Calu3 (cell line): ENCODE data around the gene ZNF609. TPM values are rescaled to one million over a fixed set of nuclear protein-coding genes. Genes with fewer than 3 reads are reported as not detected.

Experiments
- BruUV-seq: library from RNA; stranded (reverse); fragments of 400-500 nt; replicated peaks from 2 replicates; lab custom pipeline; 2021; lab: Mats Ljungman, UMichigan
- CTCF ChIA-PET: fragments of 300-600 bp; sonication (Branson Sonifier 250); formaldehyde crosslinking; loops from one replicate; lab custom pipeline; 2022; ENCODE audit warnings: antibody characterized with exemption; lab: Charles Lee
- DNase-seq: peaks from one replicate; pipeline ENCODE4 v3.0.0; 2022
- H3K27ac Mint-ChIP-seq: one replicate; pipeline ENCODE4 v1.8.0; 2022; ENCODE audit warnings: mixed read lengths; ENCODE audit not compliant: unreplicated experiment
- H3K27me3 Mint-ChIP-seq: one replicate; pipeline ENCODE4 v1.8.0; 2022; ENCODE audit warnings: mixed read lengths; ENCODE audit not compliant: unreplicated experiment
- H3K36me3 Mint-ChIP-seq: one replicate; pipeline ENCODE4 v1.8.0; 2022; ENCODE audit warnings: mild to moderate bottlenecking, moderate library complexity, mixed read lengths; ENCODE audit not compliant: insufficient read depth, unreplicated experiment
- H3K4me1 Mint-ChIP-seq: one replicate; pipeline ENCODE4 v1.8.0; 2022; ENCODE audit warnings: mild to moderate bottlenecking, low read depth, mixed read lengths; ENCODE audit not compliant: unreplicated experiment
- H3K4me3 Mint-ChIP-seq: one replicate; pipeline ENCODE4 v1.8.0; 2022; ENCODE audit warnings: mild to moderate bottlenecking, low read depth, moderate library complexity, mixed read lengths; ENCODE audit not compliant: unreplicated experiment
- H3K9me3 Mint-ChIP-seq: one replicate; pipeline ENCODE4 v1.8.0; 2022; ENCODE audit warnings: low read depth, mixed read lengths; ENCODE audit not compliant: unreplicated experiment
- CTCF ChIP-seq: fragments of 200-600 bp; IDR thresholded peaks from one replicate; pipeline ENCODE4 v1.8.0; 2022; ENCODE audit warnings: antibody characterized with exemption; ENCODE audit not compliant: unreplicated experiment
- intact Hi-C: fragments of 100-400 bp; cut with micrococcal nuclease; formaldehyde crosslinking; loops from one replicate; pipeline ENCODE4 v1.10.0; 2022; ENCODE audit not compliant: unreplicated experiment
- total RNA-seq: library from RNA; stranded (reverse); gene quantifications from 2 replicates; pipeline ENCODE4 v1.2.3, GENCODE V29; 2022

ZNF609 gene
- total RNA-seq, 1 experiment from 2014 or later = 50.6 TPM

- no peak for DNase-seq
- no TSS peak for BruUV-seq
- Mint-ChIP-seq H3K27ac (no peak overlapping the region), H3K4me1 (peaks cover 71% of the 10 kb centered on the region), H3K4me3 (no peak overlapping the region), H3K9me3 (no peaks in the 10 kb centered on the region), H3K27me3 (no peaks in the 10 kb centered on the region), H3K36me3 (peaks cover 16% of the 10 kb centered on the region)
- TF ChIP-seq CTCF = no peak
- intact Hi-C loops = loop anchor here (5.0 kb wide), 1 partner anchor 113 kb away; no protein-coding TSS in a partner anchor
- CTCF ChIA-PET = no interaction called here
Observed at GRCh38 chr15:64524778-64525177, 64.4 kb downstream of the ZNF609 start.

GRCh38 chr15:64525828-64526530 is 65.6 kb downstream of the ZNF609 start:
- Mint-ChIP-seq H3K4me1 (peaks cover 59% of the 10 kb centered on the region), H3K9me3 (no peaks in the 10 kb centered on the region), H3K27ac (no peak overlapping the region), H3K27me3 (no peaks in the 10 kb centered on the region), H3K4me3 (no peak overlapping the region), H3K36me3 (peaks cover 11% of the 10 kb centered on the region)
- intact Hi-C loops = no loop called here
- TF ChIP-seq CTCF = no peak
- CTCF ChIA-PET = interaction anchor here (1.3 kb wide), 1 partner anchor 9 kb away, joined by 3 read pairs; no protein-coding TSS in a partner anchor
- no peak for DNase-seq
- no TSS peak for BruUV-seq

DNA sequence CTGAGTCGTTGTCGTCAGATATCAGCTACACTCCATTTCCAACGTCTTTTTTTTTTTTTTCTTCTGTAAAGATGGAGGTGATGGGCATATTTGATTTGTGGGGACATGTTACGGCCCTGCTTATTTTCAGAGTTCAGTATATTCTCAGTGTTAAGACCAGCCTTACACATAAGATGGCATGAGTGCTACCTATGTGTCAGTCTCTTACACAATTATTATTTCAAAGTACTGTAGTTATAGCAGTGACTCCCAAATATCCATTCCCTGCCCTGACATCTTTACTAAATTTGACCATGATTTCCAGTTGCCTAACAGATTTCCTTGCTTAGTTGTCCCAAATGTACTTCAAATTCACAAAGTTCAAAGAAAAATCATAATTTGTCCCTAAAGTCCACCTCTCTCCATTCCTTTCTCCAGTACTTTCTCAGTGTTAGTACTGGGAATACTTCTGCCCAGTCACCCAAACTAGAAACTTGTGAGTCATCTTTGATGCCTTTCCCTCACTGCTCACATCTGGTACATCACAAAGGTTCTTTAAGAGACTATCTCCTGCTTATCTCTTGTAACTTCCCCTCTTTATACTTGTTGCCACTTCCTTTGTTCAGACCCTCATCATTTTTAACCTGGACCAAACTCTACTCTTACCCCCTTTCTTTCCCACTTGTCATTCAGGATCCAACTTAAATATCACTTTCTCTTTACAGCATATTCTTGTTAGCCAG is 67.0 kb downstream of the ZNF609 start:
- Mint-ChIP-seq H3K27ac (no peak overlapping the region), H3K27me3 (no peaks in the 10 kb centered on the region), H3K4me3 (no peak overlapping the region), H3K4me1 (peaks cover 45% of the 10 kb centered on the region), H3K36me3 (peaks cover 11% of the 10 kb centered on the region), H3K9me3 (no peaks in the 10 kb centered on the region)
- TF ChIP-seq CTCF = no peak
- CTCF ChIA-PET = interaction anchor here (0.7 kb wide), 1 partner anchor 11 kb away, joined by 3 read pairs; no protein-coding TSS in a partner anchor
- BruUV-seq = no TSS peak
- intact Hi-C loops = no loop called here
- no peak for DNase-seq

DNA sequence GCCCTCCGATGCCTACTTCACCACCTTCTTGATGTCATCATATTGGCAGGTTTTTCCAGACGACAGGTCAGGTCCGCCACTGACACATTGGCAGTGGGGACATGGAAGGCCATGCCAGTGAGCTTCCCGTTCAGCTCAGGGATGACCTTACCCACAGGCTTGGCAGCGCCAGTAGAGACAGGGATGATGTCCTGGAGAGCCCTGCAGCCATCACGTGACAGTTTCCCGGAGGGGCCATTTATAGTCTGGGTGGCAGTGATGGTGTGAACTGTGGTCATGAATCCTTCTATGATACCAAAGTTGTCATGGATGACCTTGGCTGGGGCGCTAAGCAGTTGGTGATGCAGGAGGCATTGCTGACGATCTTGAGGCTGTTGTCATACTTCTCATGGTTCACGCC is 68.5 kb downstream of the ZNF609 start:
- Mint-ChIP-seq H3K27ac (no peak overlapping the region), H3K9me3 (no peaks in the 10 kb centered on the region), H3K4me1 (peaks cover 39% of the 10 kb centered on the region), H3K36me3 (peaks cover 9% of the 10 kb centered on the region), H3K4me3 (no peak overlapping the region), H3K27me3 (no peaks in the 10 kb centered on the region)
- no TSS peak for BruUV-seq
- intact Hi-C loops = no loop called here
- DNase-seq = no peak
- CTCF ChIA-PET = no interaction called here
- TF ChIP-seq CTCF = no peak
